CD4-positive, alpha-beta T cell (primary cell): Measurements from ENCODE around the gene DIPK1B. TPM values are rescaled to one million over a fixed set of nuclear protein-coding genes. Genes with fewer than 3 reads are reported as not detected.
A peak's percentile ranks its signal among the peaks of the same experiment; 100 is the strongest.
"Not testable (repeated sequence)": the region's sequence is repeated elsewhere in the genome, so short reads cannot be mapped to it uniquely, and the experiment has no call there.

Source experiments
- ATAC-seq: fragments of 200-7000 bp; cut with Tn5 transposase; one replicate; pipeline ENCODE4 v1.10.0; 2022; ENCODE audit warnings: mild to moderate bottlenecking; ENCODE audit not compliant: poor library complexity
- CTCF ChIA-PET: fragments of 350-600 bp; sonication (Branson Sonifier 250); formaldehyde crosslinking; loops from one replicate; lab custom pipeline; 2021; ENCODE audit warnings: antibody characterized with exemption, inconsistent platforms; lab: Charles Lee
- POLR2A ChIA-PET: fragments of 350-600 bp; sonication (Branson Sonifier 250); formaldehyde crosslinking; loops from one replicate; lab custom pipeline; 2021; ENCODE audit warnings: antibody characterized with exemption, inconsistent platforms; lab: Charles Lee
- DNase-seq, 14 experiments: peaks; one replicate each; pipeline ENCODE4 v3.0.0-alpha.2; 2013 to 2020; ENCODE audit warnings: mixed read lengths in 2 of 14
- H3K27ac ChIP-seq, 2 donors: one replicate each; pipeline versions ENCODE4 v1.5.1 to v1.7.0; 2013; ENCODE audit warnings: low read length in 2 of 2, low read depth in 1 of 2, mild to moderate bottlenecking in 1 of 2
- H3K27me3 ChIP-seq, 2 experiments: 1 replicate in 1 of 2; 2 replicates in 1 of 2; pipeline versions ENCODE4 v1.6.1 to v1.7.0; 2013; ENCODE audit warnings: low read length in 2 of 2, control low read depth in 1 of 2, mild to moderate bottlenecking in 1 of 2, moderate library complexity in 1 of 2; ENCODE audit not compliant: insufficient read depth in 2 of 2, control insufficient read depth in 1 of 2
- H3K36me3 ChIP-seq: one replicate; pipeline ENCODE4 v1.6.1; 2013; ENCODE audit warnings: low read length, control low read depth; ENCODE audit not compliant: insufficient read depth
- H3K4me1 ChIP-seq: one replicate; pipeline ENCODE4 v1.6.1; 2013; ENCODE audit warnings: low read length, control low read depth; ENCODE audit not compliant: insufficient read depth
- H3K4me3 ChIP-seq: one replicate; pipeline ENCODE4 v1.5.1; 2013; ENCODE audit warnings: mild to moderate bottlenecking, low read length, moderate library complexity
- H3K9me3 ChIP-seq, 2 experiments: 1 replicate in 1 of 2; 2 replicates in 1 of 2; pipeline versions ENCODE4 v1.6.1 to v1.7.0; 2013; ENCODE audit warnings: low read length in 2 of 2, mild to moderate bottlenecking in 2 of 2, control low read depth in 1 of 2, moderate library complexity in 1 of 2; ENCODE audit not compliant: control insufficient read depth in 1 of 2, insufficient read depth in 1 of 2
- H3K27ac Mint-ChIP-seq: one replicate; pipeline ENCODE4 v1.8.0; 2020; ENCODE audit warnings: mixed read lengths
- H3K27me3 Mint-ChIP-seq: one replicate; pipeline ENCODE4 v1.8.0; 2021; ENCODE audit warnings: mixed read lengths
- H3K36me3 Mint-ChIP-seq: one replicate; pipeline ENCODE4 v1.8.0; 2021; ENCODE audit warnings: low read depth, mixed read lengths
- H3K4me1 Mint-ChIP-seq: one replicate; pipeline ENCODE4 v1.8.0; 2021; ENCODE audit warnings: low read depth, mixed read lengths
- H3K4me3 Mint-ChIP-seq: one replicate; pipeline ENCODE4 v1.8.0; 2020; ENCODE audit warnings: mild to moderate bottlenecking, mixed read lengths
- H3K9me3 Mint-ChIP-seq: one replicate; pipeline ENCODE4 v1.8.0; 2020; ENCODE audit warnings: mixed read lengths
- intact Hi-C, 2 experiments: fragments of 100-400 bp; cut with DNase I in 1 of 2; cut with micrococcal nuclease in 1 of 2; formaldehyde crosslinking; loops; one replicate each; pipeline versions ENCODE4 v1.15.1 to v1.9.0; 2023 to 2025; cut with DNase I, micrococcal nuclease
- total RNA-seq, 174 experiments: library from RNA in 2 of 174; stranded (reverse) in 2 of 174; gene quantifications; one replicate each; pipeline ENCODE4 v1.2.3 and lab custom pipeline; 2021 to 2026
- TF ChIP-seq, protein P1 (sequence below): fragments of 200-600 bp; IDR thresholded peaks from one replicate; pipeline ENCODE4 v1.8.0; 2022; ENCODE audit warnings: antibody characterized with exemption, mild to moderate bottlenecking

The DIPK1B gene
- total RNA-seq, 2 experiments from 2014 or later: 0.11 TPM; not detected in 1

DNA sequence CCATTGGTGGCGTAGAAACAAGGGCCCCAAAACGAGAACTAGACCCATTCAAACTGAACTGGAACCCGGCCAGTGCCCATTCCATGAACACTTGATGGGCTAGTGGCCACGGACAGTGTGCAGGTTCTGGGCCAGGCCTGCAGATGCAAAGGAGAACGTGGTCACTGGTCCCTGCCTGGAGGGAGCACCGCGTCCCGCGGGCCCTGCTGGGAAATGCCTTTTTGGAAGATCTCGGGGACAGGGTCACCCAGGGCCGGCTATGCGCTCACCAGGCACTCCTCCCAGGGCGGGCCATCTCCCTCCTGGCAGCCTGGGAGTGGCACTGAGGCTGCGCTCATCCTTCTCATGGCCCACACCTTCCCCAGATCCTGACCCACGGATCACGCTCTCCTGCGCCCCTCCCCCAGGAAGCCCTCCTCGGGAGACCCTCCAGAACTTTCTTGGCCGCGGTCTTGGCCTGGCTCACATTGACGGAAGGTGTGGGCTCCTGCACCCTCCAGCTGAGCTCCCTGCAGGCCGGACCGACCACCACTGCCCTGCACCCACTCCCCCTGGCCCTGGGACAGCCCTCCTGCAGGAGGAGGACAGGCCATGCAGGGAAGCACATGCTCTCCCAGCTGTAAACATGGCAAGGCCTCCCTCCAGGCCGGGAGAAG, 2.8 kb upstream of the DIPK1B start:
- Mint-ChIP-seq H3K9me3 (no peaks in the 10 kb centered on the region), H3K27ac (no peak overlapping the region), H3K4me1 (no peaks in the 10 kb centered on the region), H3K4me3 (no peak overlapping the region), H3K36me3 (no peaks in the 10 kb centered on the region), H3K27me3 (peaks cover 44% of the 10 kb centered on the region)
- intact Hi-C loops: no loop called here
- H3K36me3 ChIP-seq: no peaks in the 10 kb centered on the region
- peaks cover 14% of the 10 kb centered on the region for H3K4me1 ChIP-seq
- H3K27ac ChIP-seq: no peak overlapping the region
- DNase-seq (no peak), ATAC-seq (no peak)
- H3K4me3 ChIP-seq: no peak overlapping the region
- peaks cover 33 to 36% of the 10 kb centered on the region in 2 experiments for H3K27me3 ChIP-seq
- POLR2A ChIA-PET: no interaction called here
- CTCF ChIA-PET: no interaction called here
- H3K9me3 ChIP-seq: peaks cover 0 to 17% of the 10 kb centered on the region in 2 experiments
- TF ChIP-seq, protein P1, sequence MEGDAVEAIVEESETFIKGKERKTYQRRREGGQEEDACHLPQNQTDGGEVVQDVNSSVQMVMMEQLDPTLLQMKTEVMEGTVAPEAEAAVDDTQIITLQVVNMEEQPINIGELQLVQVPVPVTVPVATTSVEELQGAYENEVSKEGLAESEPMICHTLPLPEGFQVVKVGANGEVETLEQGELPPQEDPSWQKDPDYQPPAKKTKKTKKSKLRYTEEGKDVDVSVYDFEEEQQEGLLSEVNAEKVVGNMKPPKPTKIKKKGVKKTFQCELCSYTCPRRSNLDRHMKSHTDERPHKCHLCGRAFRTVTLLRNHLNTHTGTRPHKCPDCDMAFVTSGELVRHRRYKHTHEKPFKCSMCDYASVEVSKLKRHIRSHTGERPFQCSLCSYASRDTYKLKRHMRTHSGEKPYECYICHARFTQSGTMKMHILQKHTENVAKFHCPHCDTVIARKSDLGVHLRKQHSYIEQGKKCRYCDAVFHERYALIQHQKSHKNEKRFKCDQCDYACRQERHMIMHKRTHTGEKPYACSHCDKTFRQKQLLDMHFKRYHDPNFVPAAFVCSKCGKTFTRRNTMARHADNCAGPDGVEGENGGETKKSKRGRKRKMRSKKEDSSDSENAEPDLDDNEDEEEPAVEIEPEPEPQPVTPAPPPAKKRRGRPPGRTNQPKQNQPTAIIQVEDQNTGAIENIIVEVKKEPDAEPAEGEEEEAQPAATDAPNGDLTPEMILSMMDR: no peak

DNA sequence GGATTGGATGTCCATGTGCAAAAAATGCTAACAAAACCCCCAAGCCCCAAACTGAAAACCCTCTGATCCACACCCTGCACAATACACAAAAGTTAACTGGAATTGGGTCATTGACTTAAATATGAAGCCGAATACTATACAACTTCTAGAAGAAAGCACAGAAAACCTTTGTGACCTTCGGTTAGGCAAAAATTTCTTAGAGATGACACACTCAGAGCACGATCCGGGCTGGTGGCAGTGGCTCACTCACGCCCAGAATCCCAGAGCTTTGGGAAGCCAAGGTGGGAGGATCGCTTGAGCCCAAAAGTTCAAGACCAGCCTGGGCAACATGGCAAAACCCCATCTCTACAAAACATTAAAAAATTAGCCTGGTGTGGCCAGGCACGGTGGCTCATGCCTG, 1.8 kb upstream of the DIPK1B start:
- TF ChIP-seq, protein P1: no peak
- Histone ChIP-seq H3K27ac (no peak overlapping the region), H3K9me3 (peaks cover 0 to 18% of the 10 kb centered on the region in 2 experiments), H3K27me3 (peaks cover 37% of the 10 kb centered on the region in 2 experiments), H3K36me3 (no peaks in the 10 kb centered on the region), H3K4me3 (no peak overlapping the region), H3K4me1 (peaks cover 14% of the 10 kb centered on the region)
- no peak for ATAC-seq
- CTCF ChIA-PET: no interaction called here
- no peaks in the 10 kb centered on the region for H3K4me1 Mint-ChIP-seq
- intact Hi-C loops: no loop called here
- POLR2A ChIA-PET: no interaction called here
- no peak for DNase-seq
- H3K4me3 Mint-ChIP-seq: no peak overlapping the region
- no peaks in the 10 kb centered on the region for H3K9me3 Mint-ChIP-seq
- H3K27ac Mint-ChIP-seq: no peak overlapping the region
- no peaks in the 10 kb centered on the region for H3K36me3 Mint-ChIP-seq
- H3K27me3 Mint-ChIP-seq: peaks cover 45% of the 10 kb centered on the region

DNA sequence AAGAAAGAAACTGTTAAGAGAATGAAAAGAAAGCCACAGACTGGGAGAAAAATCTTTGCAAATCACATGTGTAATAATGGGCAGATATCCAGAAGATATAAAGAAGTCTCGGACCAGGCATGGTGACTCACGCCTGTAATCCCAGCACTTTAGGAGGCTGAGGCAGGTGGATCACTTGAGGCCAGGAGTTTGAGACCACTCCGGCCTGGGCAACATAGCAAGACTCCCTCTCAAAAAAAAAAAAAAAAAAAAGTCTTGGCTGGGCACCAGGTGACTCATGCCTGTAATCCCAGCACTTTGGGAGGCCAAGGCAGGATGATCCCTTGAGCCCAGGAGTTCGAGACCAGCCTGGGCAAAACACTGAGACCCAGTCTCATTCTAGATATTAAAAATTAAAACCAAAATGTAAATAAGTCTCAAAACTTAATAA, 1.1 kb upstream of the DIPK1B start:
- H3K4me3 ChIP-seq, H3K27ac Mint-ChIP-seq, POLR2A ChIA-PET, H3K36me3 ChIP-seq, H3K36me3 Mint-ChIP-seq, H3K9me3 Mint-ChIP-seq, CTCF ChIA-PET, H3K4me1 Mint-ChIP-seq, DNase-seq, H3K27ac ChIP-seq, ATAC-seq, intact Hi-C loops: not testable (repeated sequence)
- Histone ChIP-seq H3K9me3 (peaks cover 0 to 18% of the 10 kb centered on the region in 2 experiments), H3K4me1 (peaks cover 14% of the 10 kb centered on the region), H3K27me3 (peaks cover 37% of the 10 kb centered on the region in 2 experiments)
- Mint-ChIP-seq H3K4me3 (peak overlapping the region; percentile 48), H3K27me3 (peaks cover 51% of the 10 kb centered on the region)
